ENCODE data around the gene ZFY. TPM values are rescaled to one million over a fixed set of nuclear protein-coding genes. Genes with fewer than 3 reads are reported as not detected.

Gene ZFY
- total RNA-seq, 1 donor from 2014 or later: not detected

DNA sequence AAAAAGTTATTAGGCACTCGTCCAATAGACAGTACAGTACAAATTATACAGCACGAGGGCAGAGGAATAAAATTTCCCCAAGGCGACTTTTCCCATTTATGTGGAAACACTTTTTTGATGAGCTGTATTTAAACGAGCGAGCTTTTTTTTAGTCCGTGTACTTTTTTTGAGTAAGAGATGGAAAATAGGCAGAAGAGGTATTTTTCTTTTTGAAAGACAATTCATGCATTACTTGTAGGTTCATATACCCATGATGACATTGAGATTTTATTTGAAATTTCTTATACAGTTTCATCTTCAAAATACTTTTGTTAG is 1.2 kb downstream of the ZFY start:
- Mint-ChIP-seq H3K4me1 (ENCODE audit: low read depth) (no peaks in the 10 kb centered on the region), H3K4me3 (ENCODE audit: low read depth) (no peak overlapping the region)

DNA sequence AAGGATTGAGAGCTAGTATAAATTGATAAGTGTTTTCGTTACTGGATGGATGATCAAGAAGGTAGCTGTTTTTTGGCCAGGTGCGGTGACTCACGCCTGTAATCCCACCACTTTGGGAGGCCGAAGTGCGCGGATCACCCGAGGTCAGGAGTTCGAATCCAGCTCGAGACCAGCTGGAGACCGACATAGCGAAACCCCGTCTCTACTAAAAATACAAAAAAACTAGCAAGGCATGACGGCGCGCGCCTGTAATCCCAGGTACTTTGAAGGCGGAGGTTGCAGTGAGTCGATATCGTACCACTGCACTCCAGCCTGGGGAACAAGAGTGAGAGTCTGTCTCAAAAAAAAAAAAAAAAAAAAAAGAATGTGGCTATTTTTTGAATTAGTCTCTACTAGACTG is 2.0 kb downstream of the ZFY start:
- no peak overlapping the region for H3K27ac Mint-ChIP-seq
- TF ChIP-seq, protein P1, sequence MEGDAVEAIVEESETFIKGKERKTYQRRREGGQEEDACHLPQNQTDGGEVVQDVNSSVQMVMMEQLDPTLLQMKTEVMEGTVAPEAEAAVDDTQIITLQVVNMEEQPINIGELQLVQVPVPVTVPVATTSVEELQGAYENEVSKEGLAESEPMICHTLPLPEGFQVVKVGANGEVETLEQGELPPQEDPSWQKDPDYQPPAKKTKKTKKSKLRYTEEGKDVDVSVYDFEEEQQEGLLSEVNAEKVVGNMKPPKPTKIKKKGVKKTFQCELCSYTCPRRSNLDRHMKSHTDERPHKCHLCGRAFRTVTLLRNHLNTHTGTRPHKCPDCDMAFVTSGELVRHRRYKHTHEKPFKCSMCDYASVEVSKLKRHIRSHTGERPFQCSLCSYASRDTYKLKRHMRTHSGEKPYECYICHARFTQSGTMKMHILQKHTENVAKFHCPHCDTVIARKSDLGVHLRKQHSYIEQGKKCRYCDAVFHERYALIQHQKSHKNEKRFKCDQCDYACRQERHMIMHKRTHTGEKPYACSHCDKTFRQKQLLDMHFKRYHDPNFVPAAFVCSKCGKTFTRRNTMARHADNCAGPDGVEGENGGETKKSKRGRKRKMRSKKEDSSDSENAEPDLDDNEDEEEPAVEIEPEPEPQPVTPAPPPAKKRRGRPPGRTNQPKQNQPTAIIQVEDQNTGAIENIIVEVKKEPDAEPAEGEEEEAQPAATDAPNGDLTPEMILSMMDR (IDR thresholded peaks at IDR 0.05; ENCODE audit: unreplicated experiment): no peak
- H3K9me3 Mint-ChIP-seq (ENCODE audit: low read depth): no peaks in the 10 kb centered on the region
- no peaks in the 10 kb centered on the region for H3K4me1 Mint-ChIP-seq (ENCODE audit: low read depth)
- no peaks in the 10 kb centered on the region for H3K27me3 Mint-ChIP-seq
- H3K36me3 Mint-ChIP-seq (ENCODE audit: insufficient read depth): no peaks in the 10 kb centered on the region
- DNase-seq (ENCODE audit: low spot score, unreplicated experiment): no peak
- H3K4me3 Mint-ChIP-seq (ENCODE audit: low read depth): no peak overlapping the region

More for the DNA sequence above, 1.2 kb downstream of the ZFY start:
- Mint-ChIP-seq H3K9me3 (ENCODE audit: low read depth) (no peaks in the 10 kb centered on the region), H3K27ac (no peak overlapping the region), H3K27me3 (no peaks in the 10 kb centered on the region), H3K36me3 (ENCODE audit: insufficient read depth) (no peaks in the 10 kb centered on the region)
- TF ChIP-seq, protein P1 (IDR thresholded peaks at IDR 0.05; ENCODE audit: unreplicated experiment): no peak
- no peak for DNase-seq (ENCODE audit: low spot score, unreplicated experiment)

DNA sequence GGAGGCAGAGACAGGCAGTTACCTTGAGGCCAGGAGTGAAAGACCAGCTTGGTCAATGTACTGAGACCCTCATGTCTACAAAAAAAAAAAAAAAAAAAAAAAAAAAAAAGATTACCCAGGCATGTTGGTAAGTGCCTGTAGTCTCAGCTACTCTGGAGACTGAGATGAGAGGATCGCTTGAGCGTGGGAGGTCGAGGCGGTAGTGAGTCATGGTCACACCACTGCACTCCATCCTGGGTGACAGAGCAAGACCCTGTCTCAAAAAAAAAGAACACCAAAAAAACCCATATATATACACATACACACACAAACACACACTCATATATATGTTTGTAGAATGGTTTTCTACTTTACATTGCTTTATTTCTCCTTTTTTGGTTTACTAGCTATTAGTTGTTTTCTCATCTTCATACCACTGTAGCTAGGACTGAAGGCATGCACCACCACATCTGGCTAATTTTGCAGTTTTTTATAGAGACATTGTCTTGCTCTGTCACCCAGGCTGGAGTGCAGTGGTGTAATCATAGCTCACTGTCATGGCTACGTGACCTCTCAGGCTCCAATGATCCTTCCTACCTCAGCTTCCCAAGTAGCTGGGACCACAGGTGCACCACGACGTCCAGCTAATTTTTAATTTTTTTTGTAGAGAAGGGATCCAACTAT is 14.5 kb downstream of the ZFY start:
- no peak for DNase-seq (ENCODE audit: low spot score, unreplicated experiment)
- H3K4me1 Mint-ChIP-seq (ENCODE audit: low read depth): no peaks in the 10 kb centered on the region
- H3K27ac Mint-ChIP-seq: no peak overlapping the region
- no peaks in the 10 kb centered on the region for H3K9me3 Mint-ChIP-seq (ENCODE audit: low read depth)
- H3K27me3 Mint-ChIP-seq: no peaks in the 10 kb centered on the region
- TF ChIP-seq, protein P1 (IDR thresholded peaks at IDR 0.05; ENCODE audit: unreplicated experiment): no peak
- no peaks in the 10 kb centered on the region for H3K36me3 Mint-ChIP-seq (ENCODE audit: insufficient read depth)
- H3K4me3 Mint-ChIP-seq (ENCODE audit: low read depth): no peak overlapping the region

DNA sequence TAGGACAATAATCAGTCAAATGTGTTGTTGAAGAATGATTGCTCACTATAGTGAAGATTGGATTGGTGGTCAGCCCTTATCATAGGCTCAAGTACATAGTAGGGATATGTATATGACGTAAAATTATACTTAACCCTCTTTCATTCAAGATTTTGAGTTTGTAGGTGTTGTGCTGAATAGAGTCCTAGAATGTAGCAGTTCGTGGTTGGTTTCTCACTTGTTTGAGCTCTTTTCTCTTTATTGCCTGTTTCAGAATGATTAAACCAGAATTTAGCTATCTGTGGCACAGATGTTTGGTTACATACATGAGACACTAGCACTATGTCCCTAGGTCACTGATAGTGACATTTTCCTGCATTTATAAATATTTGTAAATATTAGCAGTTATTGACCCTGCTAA is 15.5 kb downstream of the ZFY start:
- DNase-seq (ENCODE audit: low spot score, unreplicated experiment): no peak
- Mint-ChIP-seq H3K27me3 (no peaks in the 10 kb centered on the region), H3K4me1 (ENCODE audit: low read depth) (no peaks in the 10 kb centered on the region), H3K36me3 (ENCODE audit: insufficient read depth) (no peaks in the 10 kb centered on the region), H3K27ac (no peak overlapping the region), H3K9me3 (ENCODE audit: low read depth) (no peaks in the 10 kb centered on the region), H3K4me3 (ENCODE audit: low read depth) (no peak overlapping the region)
- TF ChIP-seq, protein P1 (IDR thresholded peaks at IDR 0.05; ENCODE audit: unreplicated experiment): no peak

DNA sequence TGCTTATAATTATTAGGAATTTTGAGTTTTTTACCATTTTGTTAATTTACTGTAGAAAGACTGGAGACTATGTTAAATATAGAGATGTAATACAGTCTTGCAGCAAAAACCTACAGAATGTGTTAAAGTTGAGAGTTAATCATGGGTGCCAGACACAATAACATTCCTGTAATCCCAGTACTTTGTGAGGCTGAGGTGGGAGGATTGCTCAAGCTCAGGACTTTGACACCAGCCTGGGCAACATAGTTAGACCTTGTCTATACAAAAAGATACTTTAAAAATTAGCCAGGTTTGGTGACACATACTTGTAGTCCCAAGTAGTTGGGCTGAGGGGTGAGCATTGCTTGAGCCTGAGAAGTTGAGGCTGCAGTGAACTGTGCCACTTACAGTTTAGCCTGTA is 17.7 kb downstream of the ZFY start:
- Mint-ChIP-seq H3K4me3 (ENCODE audit: low read depth) (no peak overlapping the region), H3K9me3 (ENCODE audit: low read depth) (no peaks in the 10 kb centered on the region), H3K27ac (no peak overlapping the region), H3K36me3 (ENCODE audit: insufficient read depth) (no peaks in the 10 kb centered on the region), H3K27me3 (no peaks in the 10 kb centered on the region), H3K4me1 (ENCODE audit: low read depth) (no peaks in the 10 kb centered on the region)
- DNase-seq (ENCODE audit: low spot score, unreplicated experiment): no peak
- TF ChIP-seq, protein P1 (IDR thresholded peaks at IDR 0.05; ENCODE audit: unreplicated experiment): no peak

Measured in progenitor cell of endocrine pancreas (in vitro differentiated cells).